ENCODE measurements around the gene NEURL4.

The NEURL4 gene

GRCh38 chr17:7283471-7284216 lies 45.5 kb downstream of the NEURL4 start:
- Histone ChIP-seq H3K4me3 (no peak overlapping the region), H3K27ac (no peak overlapping the region)

GRCh38 chr17:7282752-7283321 lies 46.3 kb downstream of the NEURL4 start:
- Histone ChIP-seq H3K4me3 (no peak overlapping the region), H3K27ac (peak overlapping the region in 1 of 21 experiments; percentile 50)

GRCh38 chr17:7281953-7282751 lies 47.0 kb downstream of the NEURL4 start:
- Histone ChIP-seq H3K4me3 (peak overlapping the region; percentile 14 to 46 (median 28)), H3K27ac (peak overlapping the region in 6 of 21 experiments; percentile 4 to 53 (median 16))

- Histone ChIP-seq H3K27ac (peak within 1 kb of the TSS in 14 of 21 experiments; percentile 4 to 74 (median 42)), H3K4me3 (peak within 1 kb of the TSS; percentile 14 to 46 (median 28))
Observed at GRCh38 chr17:7281074-7281952, 47.8 kb downstream of the NEURL4 start, which contains the start of gene SLC2A4. Gene SLC2A4, plus strand, starts transcription at chr17:7281718. Its CDS starts 217 bp downstream, at chr17:7281935.

- Histone ChIP-seq H3K27ac (peak overlapping the region in 12 of 21 experiments; percentile 10 to 74 (median 52)), H3K4me3 (peak overlapping the region; percentile 13 to 46 (median 26))
Observed at GRCh38 chr17:7280519-7281073, 48.5 kb downstream of the NEURL4 start.

GRCh38 chr17:7279448-7279847 lies 49.7 kb downstream of the NEURL4 start:
- H3K4me3 ChIP-seq: no peak overlapping the region
- H3K27ac ChIP-seq: no peak overlapping the region

GRCh38 chr17:7266784-7267183 lies 62.4 kb downstream of the NEURL4 start:
- Histone ChIP-seq H3K27ac (no peak overlapping the region), H3K4me3 (no peak overlapping the region)
